ELF-1 (cell line): ENCODE data around the gene CACNA1C.

Experiments
- DNase-seq: peaks from one replicate; pipeline ENCODE4 v3.0.0-alpha.2; 2016; ENCODE audit warnings: low read depth, low spot score

Gene CACNA1C

GRCh38 chr12:2194571-2194970 is 141.8 kb downstream of the CACNA1C start:
- no peak for DNase-seq

DNA sequence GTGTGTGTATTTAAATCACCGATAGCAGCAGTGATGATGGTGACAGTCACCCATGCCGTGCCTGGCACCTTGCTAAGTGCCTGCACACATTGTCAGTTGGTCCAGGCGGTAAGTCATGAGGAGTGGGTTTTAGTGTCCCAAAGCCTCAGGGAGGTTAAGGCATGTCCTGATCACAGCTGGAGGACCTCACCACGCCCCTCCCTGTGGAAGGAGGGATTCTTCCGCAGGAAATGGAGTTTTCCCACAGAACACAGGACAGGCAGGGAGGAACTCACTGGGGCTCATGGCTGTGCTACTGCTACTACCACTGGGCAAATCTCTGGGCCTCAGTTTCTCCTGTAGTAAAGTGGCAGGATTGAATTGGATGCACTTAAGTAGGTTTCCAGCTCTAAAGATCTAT is 142.3 kb downstream of the CACNA1C start:
- no peak for DNase-seq

DNA sequence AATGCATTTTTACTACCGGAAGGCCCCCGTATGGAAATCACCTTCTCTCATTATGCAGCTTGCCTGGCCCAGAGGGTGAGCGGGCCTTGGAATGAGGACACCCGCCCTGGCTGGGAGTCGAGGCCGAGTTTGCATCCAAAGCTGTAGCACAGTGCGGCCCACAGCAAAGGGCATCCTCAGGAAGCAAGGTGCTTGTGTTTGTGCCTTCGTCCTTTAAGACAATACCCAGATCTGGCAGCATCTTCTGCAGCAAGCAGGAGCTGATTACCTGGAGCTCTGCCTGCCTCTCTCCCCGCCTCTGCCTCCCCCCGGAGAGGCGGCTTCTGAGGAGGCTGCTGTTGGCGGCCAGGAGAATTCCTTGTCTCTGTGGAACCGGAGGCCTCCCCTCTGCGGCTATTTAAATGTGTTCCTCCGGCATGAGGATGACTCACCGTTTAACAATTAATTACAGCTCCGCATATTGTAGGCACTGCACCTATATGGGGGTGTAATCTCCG is 145.3 kb downstream of the CACNA1C start:
- peak; percentile 80 for DNase-seq

DNA sequence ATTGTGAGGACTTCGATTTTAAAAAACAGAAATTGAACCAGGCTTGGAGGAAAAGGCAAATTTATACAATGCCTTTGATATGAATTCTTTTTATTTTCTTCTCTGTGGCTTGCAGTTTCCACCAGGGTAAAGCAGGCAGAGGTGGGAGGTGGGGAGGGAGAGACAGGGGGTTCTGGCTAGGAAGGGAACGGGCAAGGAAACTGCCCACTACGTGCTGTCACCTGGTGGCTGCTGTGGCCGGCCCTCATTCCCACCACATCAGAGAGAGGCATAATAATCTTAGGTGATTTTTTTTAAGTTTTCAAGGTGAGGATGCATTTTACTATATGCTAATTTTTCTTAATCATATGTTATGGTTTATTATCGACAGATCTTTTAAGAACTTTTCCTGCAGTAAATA is 145.8 kb downstream of the CACNA1C start:
- no peak for DNase-seq

GRCh38 chr12:2205996-2206395 is 153.2 kb downstream of the CACNA1C start:
- DNase-seq, result no peak

GRCh38 chr12:2208837-2209635 is 156.2 kb downstream of the CACNA1C start:
- no peak for DNase-seq

- DNase-seq, result no peak
These were observed 158.3 kb downstream of the CACNA1C start for GRCh38 chr12:2211119-2211518.

GRCh38 chr12:2212537-2212936 is 159.8 kb downstream of the CACNA1C start:
- no peak for DNase-seq

- peak; percentile 87 for DNase-seq
These were observed 160.4 kb downstream of the CACNA1C start for GRCh38 chr12:2212971-2213869.

GRCh38 chr12:2214411-2214810 is 161.6 kb downstream of the CACNA1C start:
- DNase-seq, result no peak

- peak; percentile 26 for DNase-seq
These were observed 163.1 kb downstream of the CACNA1C start for GRCh38 chr12:2215709-2216560.

GRCh38 chr12:2218706-2219105 is 165.9 kb downstream of the CACNA1C start:
- DNase-seq, result no peak

GRCh38 chr12:2221030-2221621 is 168.3 kb downstream of the CACNA1C start:
- no peak for DNase-seq

GRCh38 chr12:2222691-2223090 is 169.9 kb downstream of the CACNA1C start:
- DNase-seq, result no peak

DNA sequence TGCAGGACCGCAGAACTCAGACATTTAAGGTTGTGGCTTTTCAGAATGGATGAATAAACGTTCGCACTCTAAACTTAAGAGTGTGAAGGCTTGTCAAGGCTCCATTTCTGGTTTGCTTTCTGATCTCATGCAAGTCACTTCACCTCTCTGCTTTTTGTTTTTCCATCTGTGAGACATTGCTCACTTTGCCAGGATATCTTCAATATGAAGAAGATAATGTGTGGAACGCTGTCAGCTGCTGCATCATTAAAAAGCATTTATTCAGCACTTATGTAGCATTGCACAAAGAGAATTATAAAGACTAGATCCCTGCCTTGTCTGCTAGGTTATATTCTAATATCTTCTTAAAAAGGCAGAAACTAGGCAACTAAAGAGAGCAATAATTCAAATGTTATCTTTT is 172.2 kb downstream of the CACNA1C start:
- DNase-seq, result no peak

DNA sequence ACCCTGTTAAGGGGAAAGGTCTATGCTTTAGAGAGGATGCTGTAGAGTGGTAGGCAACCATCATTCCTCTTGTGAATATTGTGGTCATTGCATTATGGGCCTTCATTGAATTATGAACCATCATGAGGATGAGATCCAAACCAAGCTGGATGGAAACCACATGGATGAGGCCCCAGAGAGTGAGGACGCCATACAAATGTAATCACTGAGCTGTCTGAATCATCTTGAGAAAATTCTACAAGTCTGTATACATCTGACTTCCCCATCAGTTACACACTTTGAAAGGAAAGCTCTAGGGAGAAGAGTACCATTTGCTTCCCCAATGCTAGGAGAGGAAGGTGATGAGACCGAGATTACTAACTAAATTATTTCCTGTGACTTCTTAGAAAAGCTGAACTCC is 172.9 kb downstream of the CACNA1C start:
- DNase-seq, result no peak

- no peak for DNase-seq
These were observed 173.9 kb downstream of the CACNA1C start for GRCh38 chr12:2226641-2227040.

- DNase-seq, result no peak
These were observed 174.6 kb downstream of the CACNA1C start for GRCh38 chr12:2227360-2227759.

DNA sequence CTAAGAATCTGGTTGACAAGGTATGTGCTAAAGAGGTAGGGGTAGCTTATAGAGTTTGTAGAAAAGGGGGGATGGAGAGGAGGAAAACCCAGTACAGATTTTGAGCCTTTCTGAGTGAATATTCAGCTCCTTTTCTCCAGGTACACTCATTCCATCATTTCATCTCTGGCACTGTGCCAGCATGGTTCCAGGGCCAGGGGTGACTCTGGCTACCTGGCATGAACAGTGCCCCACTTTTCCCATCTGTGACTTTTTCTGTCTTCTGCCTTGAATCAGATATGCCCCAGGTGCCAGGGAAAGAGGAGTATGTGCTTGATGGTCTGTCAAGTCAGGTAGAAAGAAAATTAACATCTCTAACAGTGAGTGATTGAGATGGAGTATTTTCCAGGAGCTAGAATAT is 175.7 kb downstream of the CACNA1C start:
- DNase-seq, result no peak

DNA sequence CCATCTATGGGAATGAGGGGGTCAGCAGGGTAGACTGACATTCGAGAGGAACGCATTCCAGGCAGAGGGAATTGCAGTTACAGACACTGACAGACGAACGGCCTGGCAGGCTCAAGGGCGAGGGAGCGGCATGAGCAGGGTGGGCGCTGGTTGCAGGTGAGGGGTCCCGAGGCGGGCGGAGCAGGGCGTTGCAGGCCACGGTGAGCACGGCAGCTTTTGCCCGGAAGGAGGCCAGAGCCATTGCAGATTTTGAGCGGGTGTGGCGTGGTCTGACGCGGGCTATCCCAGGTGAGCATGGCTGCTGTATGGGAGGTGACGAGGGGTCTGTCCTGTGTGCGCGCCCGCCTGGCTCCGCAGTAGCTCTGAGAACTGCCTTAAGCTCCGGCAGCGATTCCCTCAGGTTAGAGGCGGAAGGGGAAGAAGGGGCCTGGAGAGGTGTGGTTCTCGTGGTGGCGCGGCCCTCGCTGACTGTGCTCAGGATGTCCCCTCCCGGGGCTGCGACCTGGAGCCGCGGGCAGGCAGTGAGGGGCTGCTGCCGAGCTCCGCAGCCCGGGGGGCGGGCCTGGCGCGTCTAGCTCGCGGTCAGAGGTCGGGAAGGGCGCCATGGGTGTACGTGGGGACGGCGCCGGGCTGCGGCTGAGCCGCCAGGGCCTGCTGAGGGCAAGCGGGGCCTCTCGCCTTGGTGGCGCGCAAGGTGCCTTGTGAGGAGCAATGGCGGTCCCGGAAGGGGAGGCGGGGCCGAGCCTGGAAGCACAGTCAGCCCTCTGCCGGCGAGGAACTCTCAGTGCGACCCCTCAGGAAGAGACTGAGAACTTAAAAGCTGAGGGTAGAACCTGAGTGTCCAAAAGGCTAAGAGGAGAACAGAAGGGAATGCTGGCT is 177.1 kb downstream of the CACNA1C start:
- DNase-seq, result peak; percentile 75
